HCT116 (cell line): ENCODE data around the gene EXD2. TPM values are rescaled to one million over a fixed set of nuclear protein-coding genes. Genes with fewer than 3 reads are reported as not detected.

Experiments
- ATAC-seq: fragments of 200-7000 bp; cut with Tn5 transposase; 2 replicates; pipeline ENCODE4 v1.9.1; 2020; ENCODE audit warnings: mild to moderate bottlenecking, moderate library complexity
- BruUV-seq: library from RNA; stranded (reverse); fragments of 400-500 nt; replicated peaks from 2 replicates; lab custom pipeline; 2021; lab: Mats Ljungman, UMichigan
- CTCF ChIA-PET: fragments of 300-600 bp; sonication (Branson Sonifier 250); formaldehyde crosslinking; loops from one replicate; lab custom pipeline; 2021; ENCODE audit warnings: antibody characterized with exemption; lab: Charles Lee
- POLR2A ChIA-PET: fragments of 300-600, 350-600 bp; sonication (Branson Sonifier 250); formaldehyde crosslinking; loops from one replicate; lab custom pipeline; 2021; ENCODE audit warnings: antibody characterized with exemption; lab: Charles Lee
- RAD21 ChIA-PET, 2 experiments: fragments of 300-600 bp; sonication (Branson Sonifier 250); formaldehyde crosslinking; loops; one replicate each; lab custom pipeline; 2023; ENCODE audit warnings: low total read pairs in 2 of 2; ENCODE audit not compliant: uncharacterized antibody in 2 of 2, unreplicated experiment in 2 of 2, low non-redundant PET in 1 of 2; lab: Charles Lee
- DNase-seq: peaks from one replicate; pipeline ENCODE4 v3.0.0-alpha.2; 2010; ENCODE audit warnings: low read depth, low spot score
- H2AFZ ChIP-seq: fragments of 200-600 bp; shearing (Covaris generic), sonication (generic); 2 replicates; pipeline ENCODE4 v1.6.1; 2017; ENCODE audit warnings: low read depth, mixed run types, mixed read lengths, antibody characterized with exemption, low read length; ENCODE audit not compliant: poor library complexity, severe bottlenecking
- H3K27ac ChIP-seq: 2 replicates; pipeline ENCODE4 v1.5.1; 2012; ENCODE audit warnings: low read depth, low read length
- H3K27me3 ChIP-seq: fragments of 200-600 bp; sonication (generic); 2 replicates; pipeline ENCODE4 v1.6.1; 2016; ENCODE audit warnings: mixed run types, low read length, mixed read lengths; ENCODE audit not compliant: insufficient read depth
- H3K36me3 ChIP-seq, 2 experiments: fragments of 200-500 bp in 1 of 2; fragments of 200-600 bp in 1 of 2; sonication (Bioruptor generic) in 1 of 2; sonication (generic) in 1 of 2; 2 replicates each; pipeline versions ENCODE4 v1.5.1 to v1.6.1; 2014 to 2016; ENCODE audit warnings: low read length in 2 of 2, inconsistent platforms in 1 of 2, mixed read lengths in 1 of 2, mixed run types in 1 of 2; ENCODE audit not compliant: insufficient read depth in 2 of 2, control insufficient read depth in 1 of 2
- H3K4me1 ChIP-seq, 2 experiments: fragments of 200-600 bp in 1 of 2; sonication (generic) in 1 of 2; 2 replicates each; pipeline versions ENCODE4 v1.5.1 to v1.6.1; 2012 to 2017; ENCODE audit warnings: low read length in 2 of 2, inconsistent platforms in 1 of 2, mild to moderate bottlenecking in 1 of 2, mixed read lengths in 1 of 2, mixed run types in 1 of 2, moderate library complexity in 1 of 2; ENCODE audit not compliant: insufficient read depth in 2 of 2, control insufficient read depth in 1 of 2
- H3K4me2 ChIP-seq: fragments of 200-600 bp; sonication (generic); 2 replicates; pipeline ENCODE4 v1.6.1; 2017; ENCODE audit warnings: mixed run types, low read length, mixed read lengths
- H3K4me3 ChIP-seq, 2 experiments: fragments of 200-600 bp in 1 of 2; sonication (generic) in 1 of 2; replicated peaks in 1 of 2; 2 replicates each; pipeline ENCODE4 v1.5.1; 2011 to 2016; ENCODE audit warnings: low read length in 2 of 2, control low read depth in 1 of 2, low read depth in 1 of 2, mild to moderate bottlenecking in 1 of 2, mixed read lengths in 1 of 2, mixed run types in 1 of 2
- H3K79me2 ChIP-seq: fragments of 200-600 bp; sonication (generic); 2 replicates; pipeline ENCODE4 v1.6.1; 2017; ENCODE audit warnings: mild to moderate bottlenecking, mixed run types, low read length, moderate library complexity, mixed read lengths; ENCODE audit not compliant: insufficient read depth
- H3K9ac ChIP-seq: fragments of 200-600 bp; sonication (generic); 2 replicates; pipeline ENCODE4 v1.6.1; 2016; ENCODE audit warnings: low read length, mixed read lengths
- H3K9me2 ChIP-seq: fragments of 200-600 bp; sonication (generic), shearing (Covaris generic); 2 replicates; pipeline ENCODE4 v1.6.1; 2017; ENCODE audit warnings: mixed run types, mild to moderate bottlenecking, moderate library complexity; ENCODE audit not compliant: insufficient read depth
- H3K9me3 ChIP-seq, 2 experiments: fragments of 200-500 bp in 1 of 2; fragments of 200-600 bp in 1 of 2; sonication (Bioruptor generic) in 1 of 2; sonication (generic) in 1 of 2; 2 replicates each; pipeline ENCODE4 v1.6.1; 2014 to 2017; ENCODE audit warnings: low read length in 2 of 2, mixed read lengths in 2 of 2, inconsistent platforms in 1 of 2, low read depth in 1 of 2, mild to moderate bottlenecking in 1 of 2, mixed run types in 1 of 2, moderate library complexity in 1 of 2; ENCODE audit not compliant: control insufficient read depth in 1 of 2, insufficient read depth in 1 of 2
- H4K20me1 ChIP-seq: fragments of 200-600 bp; sonication (generic), shearing (Covaris generic); 2 replicates; pipeline ENCODE4 v1.6.1; 2017; ENCODE audit warnings: mixed run types, mild to moderate bottlenecking, moderate library complexity; ENCODE audit not compliant: insufficient read depth
- CBX3 ChIP-seq: IDR thresholded peaks from 2 replicates; pipeline ENCODE4 v1.6.1; 2012; ENCODE audit warnings: low read depth
- CEBPB ChIP-seq: IDR thresholded peaks from 2 replicates; pipeline ENCODE4 v1.6.1; 2012; ENCODE audit warnings: low read depth
- CTCF ChIP-seq, 3 experiments: fragments of 200-600 bp in 1 of 3; sonication (generic) in 1 of 3; IDR thresholded peaks in 2 of 3; conservative IDR thresholded peaks in 1 of 3; 2 replicates each; pipeline ENCODE4 v1.5.1; 2012 to 2017; ENCODE audit warnings: low read depth in 2 of 3, low read length in 2 of 3, antibody characterized with exemption in 1 of 3, borderline replicate concordance in 1 of 3, control low read depth in 1 of 3, mild to moderate bottlenecking in 1 of 3, mixed read lengths in 1 of 3, mixed run types in 1 of 3, moderate library complexity in 1 of 3; ENCODE audit not compliant: insufficient read depth in 1 of 3
- EZH2 ChIP-seq: fragments of 200-600 bp; sonication (generic); IDR thresholded peaks from 2 replicates; pipeline ENCODE4 v1.6.1; 2017; ENCODE audit warnings: antibody characterized with exemption, mixed run types
- EZH2phosphoT487 ChIP-seq: fragments of 200-600 bp; IDR thresholded peaks from 2 replicates; pipeline ENCODE4 v1.6.1; 2018; ENCODE audit warnings: antibody characterized with exemption, borderline replicate concordance
- JUND ChIP-seq: IDR thresholded peaks from 2 replicates; pipeline ENCODE4 v1.6.1; 2012
- MAX ChIP-seq: IDR thresholded peaks from 2 replicates; pipeline ENCODE4 v1.6.1; 2012
- POLR2A ChIP-seq: IDR thresholded peaks from 2 replicates; pipeline ENCODE4 v1.7.0; 2011; ENCODE audit warnings: borderline replicate concordance; ENCODE audit not compliant: insufficient read depth, insufficient read length; ENCODE audit errors: extremely low read depth
- POLR2AphosphoS5 ChIP-seq: IDR thresholded peaks from 2 replicates; pipeline ENCODE4 v1.6.1; 2011; ENCODE audit warnings: mild to moderate bottlenecking, low read depth, low read length, moderate library complexity
- RAD21 ChIP-seq: IDR thresholded peaks from 2 replicates; pipeline ENCODE4 v1.6.1; 2012; ENCODE audit warnings: low read depth, mild to moderate bottlenecking
- REST ChIP-seq: IDR thresholded peaks from 2 replicates; pipeline ENCODE4 v1.6.1; 2012; ENCODE audit warnings: low read depth
- SIN3A ChIP-seq: IDR thresholded peaks from 2 replicates; pipeline ENCODE4 v1.6.1; 2012; ENCODE audit warnings: low read depth
- SP1 ChIP-seq: IDR thresholded peaks from 2 replicates; pipeline ENCODE4 v1.6.1; 2012; ENCODE audit warnings: low read depth
- YY1 ChIP-seq: IDR thresholded peaks from 2 replicates; pipeline ENCODE4 v1.6.1; 2011; ENCODE audit warnings: low read length, low read depth, moderate library complexity, mild to moderate bottlenecking; ENCODE audit not compliant: insufficient replicate concordance; ENCODE audit errors: extremely low read depth
- ZFX ChIP-seq: fragments of 450-650 bp; IDR thresholded peaks from 2 replicates; pipeline ENCODE4 v1.6.1; 2017
- ZNF274 ChIP-seq: fragments of 200-500 bp; sonication (Bioruptor generic); IDR thresholded peaks from 2 replicates; pipeline ENCODE4 v1.6.1; 2014; ENCODE audit warnings: mild to moderate bottlenecking, low read depth, low read length, inconsistent platforms
- intact Hi-C: fragments of 100-400 bp; cut with micrococcal nuclease; formaldehyde crosslinking; loops from 2 replicates; pipeline ENCODE4 v1.10.0; 2022
- total RNA-seq: library from RNA; stranded (reverse); gene quantifications from one replicate; pipeline ENCODE4 v1.2.1, GENCODE V29; 2021; ENCODE audit not compliant: unreplicated experiment
- TF ChIP-seq, protein P1 (sequence below): IDR thresholded peaks from 2 replicates; pipeline ENCODE4 v1.6.1; 2012

EXD2 gene
- total RNA-seq, 1 experiment from 2014 or later, result 20.2 TPM

DNA sequence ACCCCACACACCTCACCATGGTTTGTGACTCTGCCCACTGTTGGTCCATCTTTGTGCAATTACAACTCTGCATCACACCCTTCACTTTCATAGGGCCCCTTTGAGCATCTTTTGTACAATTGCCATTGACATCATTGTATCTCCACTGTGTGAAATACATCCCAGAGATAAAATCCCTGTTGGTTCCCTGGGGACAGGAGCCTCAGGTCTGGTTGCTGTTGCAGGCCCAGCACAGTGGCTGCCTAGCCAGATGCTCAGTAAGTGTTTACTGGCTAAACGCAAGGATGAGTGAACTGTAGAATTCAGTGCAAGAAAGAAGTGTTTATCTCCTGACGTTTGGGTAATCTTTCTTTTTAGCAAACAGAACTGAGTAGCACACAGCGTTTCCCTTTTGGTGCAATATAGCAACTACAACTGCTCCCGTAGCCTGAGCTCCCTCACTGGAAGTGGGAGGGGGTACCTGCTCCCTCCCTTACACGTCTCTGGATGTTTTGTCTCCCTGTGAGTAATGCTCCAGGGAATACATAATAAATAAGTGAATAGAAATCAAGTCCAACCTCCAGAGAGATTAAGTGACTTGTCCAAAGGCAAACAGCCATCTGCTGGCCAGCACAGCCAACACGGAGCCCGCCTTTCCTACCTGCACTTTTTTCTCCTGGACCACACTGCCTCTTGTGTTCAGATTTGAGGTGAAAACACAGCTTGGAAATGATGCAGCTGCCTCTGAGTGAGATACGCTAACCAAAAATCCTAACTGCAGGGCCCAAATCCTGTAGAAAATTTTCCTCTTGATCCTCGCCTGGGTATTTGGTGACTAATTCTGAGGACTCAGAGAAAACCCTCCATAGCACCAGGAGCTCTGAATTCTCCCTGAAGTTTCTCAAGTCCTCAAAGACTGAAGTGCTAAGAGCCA is 96.1 kb downstream of the EXD2 start:
- ChIA-PET POLR2A (no interaction called here), CTCF (interaction anchor here (0.8 kb wide), 1 partner anchor 158 kb away, joined by 3 read pairs; no protein-coding TSS in a partner anchor), RAD21 (no interaction called here)
- TF ChIP-seq POLR2A, result no peak
- no peak for TF ChIP-seq MAX
- TF ChIP-seq, protein P1, sequence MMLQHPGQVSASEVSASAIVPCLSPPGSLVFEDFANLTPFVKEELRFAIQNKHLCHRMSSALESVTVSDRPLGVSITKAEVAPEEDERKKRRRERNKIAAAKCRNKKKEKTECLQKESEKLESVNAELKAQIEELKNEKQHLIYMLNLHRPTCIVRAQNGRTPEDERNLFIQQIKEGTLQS, result no peak
- no peak for TF ChIP-seq EZH2phosphoT487
- TF ChIP-seq POLR2AphosphoS5, result no peak
- no peak for TF ChIP-seq REST
- TF ChIP-seq CBX3, result no peak
- peak in 1 of 3 experiments; percentile 5; a peak in 1 of 6 replicates for TF ChIP-seq CTCF (IDR thresholded peaks at IDR 0.05 in 2 of 3, conservative IDR thresholded peaks at IDR 0.05 in 1 of 3; ENCODE audit: borderline replicate concordance in 1 of 3, insufficient read depth in 1 of 3, low read depth in 2 of 3, low read length in 2 of 3)
- no peak for TF ChIP-seq CEBPB
- no peak for TF ChIP-seq JUND
- no peak for TF ChIP-seq SP1
- no peak for TF ChIP-seq ZNF274
- TF ChIP-seq EZH2, result no peak
- TF ChIP-seq ZFX, result no peak
- peak; percentile 14; the same call in 1 of the 2 replicates for TF ChIP-seq RAD21
- TF ChIP-seq YY1, result no peak
- TF ChIP-seq SIN3A, result no peak
- no peak overlapping the region for H2AFZ ChIP-seq
- no peak for DNase-seq
- H3K9ac ChIP-seq, result no peak overlapping the region
- H3K36me3 ChIP-seq, result no peaks in the 10 kb centered on the region
- H3K27ac ChIP-seq, result no peak overlapping the region
- peaks cover 0 to 7% of the 10 kb centered on the region in 2 experiments; a peak in 1 of 4 replicates for H3K4me1 ChIP-seq
- H3K27me3 ChIP-seq, result no peaks in the 10 kb centered on the region
- no peaks in the 10 kb centered on the region for H3K79me2 ChIP-seq
- intact Hi-C loops, result no loop called here
- no TSS peak for BruUV-seq
- no peaks in the 10 kb centered on the region for H3K9me3 ChIP-seq
- H4K20me1 ChIP-seq, result no peaks in the 10 kb centered on the region
- peak; percentile 74 for ATAC-seq
- no peak overlapping the region for H3K4me3 ChIP-seq
- no peaks in the 10 kb centered on the region for H3K9me2 ChIP-seq
- no peak overlapping the region for H3K4me2 ChIP-seq
